Left kidney (tissue), 2 donors: ENCODE results near the gene RBM19. TPM values are rescaled to one million over a fixed set of nuclear protein-coding genes. Genes with fewer than 3 reads are reported as not detected.

ENCODE experiments used
- DNase-seq: peaks from one replicate; pipeline ENCODE4 v3.0.0-alpha.2; 2013
- polyA plus RNA-seq: library from polyadenylated mRNA; unstranded; fragments of 120-200 nt; gene quantifications from one replicate; pipeline ENCODE4 v1.2.1, GENCODE V29; 2013; ENCODE audit not compliant: insufficient read length

Gene RBM19
- polyA plus RNA-seq, 1 donor: 41.9 TPM

DNA sequence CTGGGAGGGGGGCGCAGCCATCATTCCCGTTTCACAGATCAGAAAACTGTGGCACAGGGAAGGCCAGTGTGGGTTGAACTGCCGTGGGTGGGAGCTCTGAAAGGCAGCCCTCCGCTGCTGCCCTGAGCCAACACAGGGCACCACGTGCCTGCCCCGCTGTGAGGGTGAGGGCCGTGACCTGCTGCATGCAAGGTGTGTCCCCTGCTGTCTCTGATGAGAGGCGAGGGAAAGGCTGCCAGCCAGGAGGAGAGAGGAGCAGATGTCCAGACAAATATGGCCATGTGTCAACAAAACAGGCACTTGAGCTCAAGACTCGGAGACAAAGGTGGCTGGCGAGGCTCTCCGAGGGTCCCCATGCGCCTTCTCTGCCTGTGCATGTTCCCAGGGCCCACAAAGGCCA lies 108.8 kb downstream of the RBM19 start:
- DNase-seq: no peak

DNA sequence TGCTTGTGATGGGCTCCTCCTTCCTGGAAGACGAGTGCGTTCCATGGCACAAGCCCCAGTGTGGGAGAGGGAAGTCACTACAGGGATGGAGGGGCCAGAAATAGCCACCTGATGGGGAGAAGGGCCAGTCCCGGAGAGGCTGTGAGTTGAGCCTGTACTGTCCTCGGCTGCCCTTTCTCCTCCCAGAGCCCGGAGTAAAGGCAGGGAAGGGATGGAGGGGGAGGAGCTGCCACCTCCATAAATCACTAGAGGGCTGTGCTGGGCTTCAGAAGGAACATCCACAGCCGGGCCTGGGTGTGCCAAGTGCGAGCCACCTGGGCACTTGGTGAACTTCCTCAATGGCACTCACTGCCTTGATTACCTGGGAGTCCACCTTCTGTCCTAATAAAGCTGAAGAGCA lies 110.1 kb downstream of the RBM19 start:
- DNase-seq: no peak

DNA sequence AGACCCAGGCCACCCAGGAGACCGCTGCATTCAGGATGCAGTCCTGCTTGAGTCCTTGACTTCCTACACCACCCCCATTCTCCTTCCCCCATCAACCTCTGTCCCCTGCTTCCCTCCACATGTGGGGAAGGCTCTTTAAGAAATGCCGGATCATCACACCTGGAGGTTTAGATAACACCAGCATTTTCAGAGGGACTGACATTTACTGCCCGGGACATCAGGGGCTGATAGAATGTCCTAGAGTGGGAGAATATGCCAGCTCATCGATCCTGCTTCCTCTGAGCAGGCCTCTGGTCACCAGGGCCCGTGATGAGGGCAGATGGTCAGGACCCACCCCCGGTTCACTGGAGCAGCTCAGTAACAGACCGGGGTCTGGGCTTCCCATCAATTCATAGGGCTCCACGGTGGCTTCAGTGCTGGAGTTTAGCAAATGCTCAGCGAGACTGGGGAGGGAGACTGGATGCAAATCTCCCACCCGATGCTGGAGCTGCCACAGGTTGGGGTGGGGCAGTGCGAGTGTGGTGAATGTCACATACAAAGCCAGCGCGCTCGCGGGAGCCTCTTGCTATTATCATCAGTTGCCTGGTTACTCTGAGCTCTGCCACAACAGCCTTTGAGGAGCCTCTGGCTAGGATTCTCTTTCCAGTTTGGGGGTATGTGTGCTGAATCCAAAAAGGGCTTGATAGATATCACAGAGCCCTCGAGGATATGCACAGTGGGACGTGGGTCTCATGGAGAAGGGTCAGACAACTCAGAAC lies 111.6 kb downstream of the RBM19 start:
- DNase-seq: no peak

DNA sequence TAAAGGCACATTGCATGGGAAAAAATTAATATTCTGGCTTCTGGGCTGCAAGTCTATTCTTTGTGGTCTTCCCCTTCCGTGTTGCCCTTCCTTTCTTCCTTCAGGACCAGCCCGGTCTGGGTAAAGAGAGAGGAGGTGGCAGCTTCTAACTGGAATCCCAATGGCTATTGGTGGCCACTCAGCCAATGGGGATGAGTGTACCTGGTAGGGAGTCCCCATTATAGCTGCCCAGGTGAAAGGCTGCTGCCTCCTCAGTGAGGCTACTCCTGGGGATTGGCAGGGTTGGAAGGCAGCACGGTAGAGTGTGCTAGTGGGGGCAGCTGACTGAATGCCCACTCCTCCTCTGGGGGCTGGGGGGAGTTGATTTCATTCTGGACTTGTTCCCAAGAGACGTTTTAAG lies 112.6 kb downstream of the RBM19 start:
- DNase-seq: no peak

DNA sequence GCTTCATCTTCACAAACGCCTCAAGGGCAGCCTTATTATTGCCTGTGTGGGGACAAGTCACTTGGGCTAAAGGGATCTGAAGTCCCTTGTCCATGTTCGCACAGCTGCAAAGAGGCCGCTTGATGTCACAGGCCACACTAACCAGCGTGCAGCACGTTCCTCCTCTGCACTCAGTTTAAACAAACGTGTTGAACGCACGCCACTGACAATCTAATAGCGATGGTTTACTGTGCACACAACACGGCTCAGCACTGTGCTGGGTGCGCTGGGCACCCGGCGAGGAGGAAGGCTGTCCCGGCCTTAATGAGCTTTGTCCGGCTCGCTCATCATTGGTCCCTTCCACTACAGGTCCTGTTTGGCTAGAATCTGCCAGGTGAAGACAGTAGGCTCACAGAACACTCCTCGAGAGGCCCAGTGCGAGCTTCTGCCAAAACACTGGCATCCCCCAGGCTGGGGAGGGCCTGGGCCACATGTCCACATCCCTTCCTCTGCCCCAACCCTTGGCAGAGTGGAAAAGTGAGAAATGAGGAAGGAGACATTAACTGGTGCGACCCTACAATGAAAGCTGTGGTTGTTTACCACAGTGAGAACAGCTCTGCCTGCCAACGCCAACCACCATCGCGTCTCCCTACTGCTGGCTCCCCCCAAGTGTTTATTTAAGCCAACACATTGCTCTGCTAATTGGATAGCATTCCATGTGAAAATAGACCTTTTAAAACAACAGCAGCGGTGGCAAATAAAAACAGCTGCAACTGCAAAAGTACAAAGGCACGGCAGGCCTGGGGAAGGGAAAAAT lies 113.2 kb downstream of the RBM19 start:
- no peak for DNase-seq

DNA sequence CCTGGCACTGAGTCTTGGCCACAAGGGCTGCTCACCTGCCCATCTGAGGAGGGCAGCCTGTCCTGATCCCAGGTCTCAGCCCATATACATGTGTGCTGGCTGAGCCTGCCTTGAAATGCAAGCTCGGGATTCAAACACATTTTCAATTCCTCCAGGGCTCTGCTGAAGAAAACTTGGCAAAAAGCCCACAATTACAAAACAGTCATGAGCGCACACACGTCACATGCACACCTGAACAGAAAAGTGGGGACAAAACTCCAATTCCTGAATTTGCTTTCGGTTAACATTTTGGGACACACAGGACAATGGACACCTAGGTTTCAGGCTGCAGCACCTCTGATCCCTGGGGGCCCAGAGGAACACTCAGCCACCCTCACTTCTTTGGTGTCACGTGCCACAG lies 113.9 kb downstream of the RBM19 start:
- no peak for DNase-seq

DNA sequence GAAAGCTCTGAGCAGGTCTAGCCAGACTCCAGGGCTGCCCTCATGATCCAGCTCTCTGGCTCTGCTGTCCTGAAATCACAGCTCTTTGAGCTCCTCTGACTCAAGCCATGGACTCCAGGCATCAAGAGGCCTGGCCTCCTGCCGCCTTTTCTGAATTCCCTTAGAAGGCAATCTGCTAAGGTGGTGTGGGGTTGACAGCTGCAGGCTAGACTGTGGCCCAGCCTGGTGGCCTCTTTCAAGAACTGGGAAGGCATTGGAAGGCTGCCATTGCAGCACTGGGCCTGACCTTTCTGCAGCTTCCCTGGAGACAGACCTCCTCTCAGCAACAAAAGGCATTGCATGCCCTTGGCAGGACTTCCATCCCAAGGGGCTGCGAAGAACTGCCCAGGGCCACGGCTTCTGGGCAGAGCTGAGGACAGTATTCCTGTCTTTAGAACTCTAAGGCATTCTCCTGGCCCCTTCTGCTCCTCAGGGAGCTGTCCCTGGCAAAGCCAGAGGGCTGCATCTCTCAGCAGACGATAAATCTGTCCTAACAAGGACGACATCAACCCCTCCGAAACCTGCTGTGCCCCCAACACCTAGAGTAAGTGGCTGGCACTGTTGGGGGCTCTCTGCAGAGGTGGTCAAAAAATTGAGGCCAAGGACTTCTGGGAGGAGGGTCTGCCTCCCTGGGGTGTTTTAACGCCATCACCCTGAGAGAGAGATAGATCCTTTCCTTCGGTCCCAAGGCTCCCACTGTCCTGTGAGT lies 115.6 kb downstream of the RBM19 start:
- no peak for DNase-seq

DNA sequence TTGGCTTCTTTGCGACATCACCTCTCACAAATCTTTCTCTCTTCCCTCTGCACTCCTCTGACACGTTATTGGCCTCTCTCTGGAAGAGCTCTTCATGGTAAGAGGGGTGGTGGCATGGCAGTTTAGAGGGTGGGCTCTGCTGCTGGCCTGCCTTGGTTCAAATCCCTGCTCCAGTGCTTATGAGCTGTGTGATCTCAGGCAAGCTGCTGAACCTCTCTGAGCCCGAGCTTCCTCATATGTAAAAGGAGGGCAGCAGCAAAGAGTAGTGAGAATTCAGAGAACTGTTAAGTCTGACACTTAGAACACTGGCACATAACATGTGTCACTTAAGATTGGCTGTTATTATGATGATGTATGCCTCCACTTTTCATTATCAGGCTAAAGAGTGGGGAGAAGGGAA lies 118.3 kb downstream of the RBM19 start:
- no peak for DNase-seq

DNA sequence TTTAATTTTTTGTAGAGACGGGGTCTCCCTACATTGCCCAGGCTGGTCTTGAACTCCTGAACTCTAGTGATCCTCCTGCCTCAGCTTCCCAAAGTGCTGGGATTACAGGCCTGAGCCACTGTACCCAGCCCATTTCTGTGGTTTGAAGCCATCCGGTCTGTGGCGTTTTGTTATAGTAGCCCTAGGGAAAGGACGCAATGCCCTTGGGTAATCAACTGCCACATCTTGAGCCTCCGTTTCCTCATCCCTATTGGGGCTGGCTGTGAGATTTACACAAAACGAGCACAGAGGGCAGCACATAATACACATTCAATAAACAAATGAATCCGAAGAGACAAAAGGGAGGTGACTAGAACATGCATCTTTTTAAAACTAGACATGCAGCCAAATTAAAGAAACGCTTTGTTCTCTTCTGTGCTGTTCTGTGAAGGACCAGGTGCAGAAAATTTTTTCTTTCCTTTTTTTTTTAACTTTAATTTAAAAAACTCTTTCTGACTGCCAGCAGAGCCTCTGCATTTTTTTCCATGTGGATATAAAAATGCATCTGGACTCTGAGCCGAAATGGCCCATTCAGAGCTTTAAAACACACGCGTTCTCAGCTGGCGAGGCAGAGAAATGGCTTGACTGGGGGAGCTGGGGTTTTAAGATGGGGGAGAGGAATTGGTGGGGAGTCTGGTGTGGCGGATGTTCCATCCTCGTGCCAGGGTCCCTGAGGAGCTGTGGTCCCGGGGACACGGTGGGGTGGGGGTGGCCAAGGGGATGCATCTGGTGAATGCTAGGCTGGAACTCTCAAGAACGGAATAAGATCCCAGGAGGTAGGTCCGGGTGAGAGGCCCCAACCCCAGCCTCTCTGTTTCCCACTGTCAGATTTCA lies 119.0 kb downstream of the RBM19 start:
- no peak for DNase-seq

DNA sequence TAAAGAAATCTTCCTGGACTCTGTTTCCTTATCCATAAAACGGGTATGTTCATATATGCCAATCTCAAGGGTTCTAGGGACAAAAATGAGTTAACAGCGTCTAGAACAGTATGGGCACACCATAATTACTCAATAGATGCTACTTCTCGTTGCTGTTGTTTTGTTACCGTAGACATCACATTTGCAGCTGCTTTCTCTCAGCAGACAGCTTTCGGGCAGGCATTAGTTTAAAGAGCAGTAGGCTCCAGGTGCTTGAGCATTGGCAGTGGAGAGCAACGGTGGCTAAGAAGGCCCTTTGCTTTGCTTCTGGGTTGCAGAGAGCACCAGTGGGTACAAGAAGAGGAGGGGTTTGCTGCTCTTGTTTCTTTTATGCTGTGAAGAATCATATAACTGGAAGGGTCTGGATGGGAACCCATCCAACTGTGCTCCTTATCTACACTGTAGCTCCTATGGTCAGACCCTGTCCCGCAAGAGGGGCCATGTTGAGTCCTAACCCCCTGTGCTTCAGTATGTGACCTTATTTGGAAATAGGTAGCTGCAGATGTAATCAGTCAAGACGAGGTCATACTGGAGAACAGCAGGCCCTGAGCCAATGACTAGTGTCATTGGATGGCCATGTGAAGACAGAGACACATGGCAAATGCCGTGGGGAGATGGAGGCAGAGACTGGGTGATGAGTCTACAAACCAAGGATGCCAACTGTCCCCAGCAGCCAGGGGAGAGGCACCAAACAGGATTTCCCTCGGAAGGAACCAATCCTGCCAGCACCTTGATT lies 120.0 kb downstream of the RBM19 start:
- DNase-seq: no peak

DNA sequence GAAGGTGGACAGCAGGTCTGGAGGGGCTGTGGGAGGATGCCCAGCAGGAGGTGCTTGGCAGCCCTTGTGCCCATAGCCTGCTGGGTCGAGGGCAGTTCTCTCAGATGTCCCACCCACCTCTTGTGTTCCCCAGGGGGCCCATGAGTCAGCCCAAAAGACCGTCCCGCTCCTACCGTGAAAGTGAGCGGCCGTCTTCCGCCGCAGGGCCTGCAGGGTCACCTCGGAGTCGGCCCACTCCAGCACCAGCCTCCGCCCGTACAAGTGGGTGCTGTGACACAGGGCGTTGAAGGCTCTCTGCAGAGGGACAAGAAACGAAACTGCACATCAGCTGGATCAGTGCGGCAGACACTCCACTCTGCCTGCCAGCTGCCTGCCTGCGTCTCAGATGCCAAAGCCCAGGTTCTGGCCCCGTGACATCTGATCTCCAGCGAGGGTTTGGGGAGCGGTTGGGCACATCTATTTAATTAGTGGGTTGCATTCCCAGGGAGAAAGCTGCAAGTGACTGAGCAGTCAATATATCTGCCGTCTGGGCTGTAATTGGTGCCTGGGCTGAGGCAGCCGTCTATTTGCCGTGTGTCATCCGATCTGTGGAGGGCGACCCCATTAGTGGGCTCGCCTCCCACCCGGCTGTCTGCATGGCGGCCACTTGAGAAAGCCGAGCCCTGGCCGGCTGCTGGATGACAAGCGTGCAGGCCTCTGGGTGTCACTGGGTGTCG lies 121.5 kb downstream of the RBM19 start:
- peak; percentile 42 for DNase-seq

DNA sequence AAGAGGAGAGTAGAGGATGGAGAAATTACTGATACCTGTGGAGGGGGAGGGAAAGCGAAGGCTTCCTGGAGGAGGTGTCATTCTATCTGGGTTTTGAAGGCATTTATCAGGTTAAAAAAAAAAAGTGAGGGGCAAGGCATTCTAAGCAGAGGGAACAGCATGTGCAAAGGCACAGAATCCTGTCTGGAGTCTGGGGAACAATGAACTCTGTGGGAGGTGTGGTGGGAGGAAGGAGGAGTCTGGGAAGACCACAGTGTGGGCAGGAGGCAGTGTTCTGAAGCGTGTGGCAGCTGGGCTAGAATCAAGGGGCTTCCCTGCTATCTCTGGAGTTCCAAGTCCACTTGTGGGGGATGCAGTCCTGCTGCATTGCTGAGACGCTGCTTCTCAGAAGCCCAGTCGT lies 123.4 kb downstream of the RBM19 start:
- no peak for DNase-seq

DNA sequence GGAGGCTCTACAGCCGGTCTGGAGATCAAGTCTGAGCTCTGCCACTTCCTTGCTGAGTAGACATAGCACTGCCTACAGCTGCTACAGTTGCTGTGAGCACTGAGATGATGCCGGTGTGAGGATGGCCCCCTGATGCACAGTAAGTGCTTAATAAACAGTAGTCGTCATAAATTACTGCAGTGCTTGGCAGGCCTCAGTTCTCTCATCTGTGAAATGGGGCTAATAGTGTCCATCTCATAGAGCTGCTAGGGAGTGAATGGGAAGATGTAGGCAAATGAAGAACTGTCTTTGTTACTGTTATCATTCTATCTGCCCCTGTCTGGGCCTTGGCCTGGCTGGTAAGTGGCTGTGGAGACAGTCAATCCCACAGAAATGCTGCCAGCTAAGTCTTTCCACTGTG lies 124.3 kb downstream of the RBM19 start:
- no peak for DNase-seq

DNA sequence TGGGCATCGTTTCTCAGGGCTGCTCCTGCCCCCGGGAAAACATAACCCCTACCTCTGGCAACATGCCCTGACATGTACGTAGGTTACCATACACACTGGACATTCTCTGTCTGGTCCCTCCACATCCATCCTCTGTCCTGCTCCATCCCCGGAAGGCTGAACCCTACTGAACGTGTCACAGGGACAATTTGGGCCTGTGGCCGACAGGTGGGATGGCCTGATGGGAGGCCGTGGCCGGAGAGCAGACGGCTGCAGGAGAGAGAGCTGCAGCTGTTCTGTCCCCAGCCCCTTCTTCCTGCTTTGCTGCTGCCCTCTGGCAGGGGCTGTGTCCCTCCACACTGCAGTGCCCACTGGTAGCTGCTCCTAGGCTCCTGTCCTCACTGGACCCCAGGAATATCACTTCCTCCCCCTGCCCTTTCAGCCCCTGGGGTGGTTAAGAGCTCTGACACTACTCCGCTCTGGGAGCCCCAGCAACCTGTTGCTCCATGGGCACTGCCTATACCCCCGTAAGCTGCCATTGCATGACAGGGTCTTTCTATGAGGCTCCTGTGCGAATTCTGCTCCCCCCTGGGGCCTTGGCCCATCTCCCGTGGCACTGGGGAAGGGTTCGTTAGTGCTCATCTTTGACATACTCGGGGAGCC lies 125.6 kb downstream of the RBM19 start:
- no peak for DNase-seq

DNA sequence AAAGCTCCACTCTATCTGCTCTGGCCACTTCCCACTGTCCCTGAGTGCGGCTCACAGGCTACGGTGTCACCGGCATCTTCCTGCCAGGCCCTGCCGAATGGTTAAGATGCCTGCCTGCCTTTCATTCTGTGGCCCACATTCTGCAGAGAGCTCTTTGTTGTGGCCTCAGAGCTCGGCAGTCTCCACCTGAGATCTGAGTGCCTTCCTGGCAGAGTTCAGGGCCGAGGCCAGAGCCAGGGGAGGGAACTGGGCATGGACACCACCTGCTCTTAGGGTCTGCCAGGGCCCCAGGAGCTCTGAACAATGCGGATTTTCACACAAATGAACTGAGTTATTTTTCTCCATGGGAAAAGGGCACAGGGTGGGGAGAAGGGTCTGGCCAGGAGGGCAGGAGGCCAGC lies 127.2 kb downstream of the RBM19 start:
- DNase-seq: no peak

DNA sequence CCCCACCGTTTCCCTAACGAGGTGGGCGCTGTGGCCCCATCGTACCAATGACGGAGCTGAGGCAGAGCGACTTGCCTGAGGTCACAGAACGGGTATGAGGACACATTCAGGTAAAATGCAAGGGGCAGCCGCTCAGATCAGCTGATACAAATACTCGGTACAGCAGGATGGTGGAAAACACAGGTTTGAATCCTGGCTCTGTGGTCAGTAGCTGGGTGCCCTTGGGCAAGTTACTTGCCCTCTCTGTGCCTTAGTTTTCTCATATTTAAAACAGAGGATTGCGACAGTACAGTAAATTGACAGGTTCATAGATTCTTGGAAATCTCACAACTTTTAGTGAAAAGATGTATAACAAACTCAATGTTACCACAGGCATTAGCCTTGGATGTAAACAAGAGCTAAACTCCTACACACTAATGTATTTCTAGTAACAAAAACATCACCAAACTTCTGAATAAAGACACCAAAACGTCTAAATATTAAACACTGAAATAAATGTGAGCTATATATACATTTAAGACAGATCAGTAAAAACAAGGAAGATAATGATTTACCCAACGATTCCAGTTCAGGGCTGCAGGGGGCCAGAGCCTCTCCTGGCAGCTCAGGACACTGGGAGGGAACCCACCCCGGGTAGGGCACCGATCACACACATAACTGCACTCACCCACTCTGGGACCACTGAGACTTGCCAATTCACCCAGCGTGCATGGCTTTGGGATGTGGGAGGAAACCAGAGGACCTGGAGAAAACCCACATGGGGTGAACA lies 128.4 kb downstream of the RBM19 start:
- DNase-seq: no peak

DNA sequence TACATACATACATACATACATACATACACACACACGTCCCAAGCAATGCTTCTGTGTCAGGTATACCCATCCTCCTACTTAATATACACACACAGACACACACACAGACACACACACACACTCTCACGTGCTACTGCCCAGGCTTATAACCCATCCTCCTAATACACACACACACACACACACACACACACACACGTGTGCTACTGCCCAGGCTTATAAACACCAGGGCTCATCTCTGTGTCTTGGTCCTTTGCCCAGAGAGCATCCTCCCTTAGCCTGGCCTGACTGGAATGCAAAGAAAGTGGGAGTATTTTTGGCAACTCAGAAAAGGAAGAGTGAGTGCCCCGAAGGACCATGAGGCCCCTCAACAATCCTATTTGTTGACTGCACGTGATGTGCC lies 129.0 kb downstream of the RBM19 start:
- no peak for DNase-seq

DNA sequence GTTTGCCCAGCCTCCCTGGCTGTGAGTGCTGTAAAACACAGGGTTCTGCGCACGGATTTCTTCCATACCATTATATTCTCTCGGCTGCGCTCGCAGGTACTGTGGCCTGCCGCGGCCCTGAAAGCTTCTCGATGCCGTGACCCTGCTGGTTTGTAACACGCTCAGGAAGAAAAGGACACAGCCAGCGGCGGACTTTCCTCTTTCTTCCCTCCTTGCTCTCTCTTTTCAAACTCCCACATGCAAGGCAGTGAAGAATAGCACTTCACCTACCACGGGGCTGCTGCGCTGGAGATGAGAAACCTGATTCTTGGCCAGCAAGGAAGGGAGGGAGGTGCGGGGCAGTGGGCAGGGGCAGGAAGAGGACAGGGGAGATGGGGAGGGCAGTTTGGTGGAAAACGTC lies 130.2 kb downstream of the RBM19 start:
- DNase-seq: no peak

DNA sequence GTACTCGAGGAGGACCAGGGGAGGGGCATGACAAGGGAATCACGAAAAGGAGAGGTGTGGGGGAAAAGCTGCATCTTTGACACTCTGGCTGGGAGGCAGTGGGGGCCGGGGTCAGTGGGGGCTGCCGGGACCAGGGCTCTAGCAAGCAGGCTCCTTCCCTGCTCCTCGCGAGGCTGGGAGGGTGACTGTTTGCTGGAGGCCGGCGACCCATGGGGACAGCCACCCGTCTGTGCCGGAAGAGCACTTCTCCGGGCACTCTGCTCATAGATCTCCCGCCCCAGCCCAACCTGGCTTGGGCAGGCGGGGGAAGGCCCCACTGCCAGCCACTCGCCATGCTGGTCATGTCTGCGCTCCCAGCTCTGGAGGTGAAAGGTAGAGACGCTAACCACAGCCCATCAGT lies 130.7 kb downstream of the RBM19 start:
- DNase-seq: no peak
